ENCODE measurements around the gene ECSCR.

DNA sequence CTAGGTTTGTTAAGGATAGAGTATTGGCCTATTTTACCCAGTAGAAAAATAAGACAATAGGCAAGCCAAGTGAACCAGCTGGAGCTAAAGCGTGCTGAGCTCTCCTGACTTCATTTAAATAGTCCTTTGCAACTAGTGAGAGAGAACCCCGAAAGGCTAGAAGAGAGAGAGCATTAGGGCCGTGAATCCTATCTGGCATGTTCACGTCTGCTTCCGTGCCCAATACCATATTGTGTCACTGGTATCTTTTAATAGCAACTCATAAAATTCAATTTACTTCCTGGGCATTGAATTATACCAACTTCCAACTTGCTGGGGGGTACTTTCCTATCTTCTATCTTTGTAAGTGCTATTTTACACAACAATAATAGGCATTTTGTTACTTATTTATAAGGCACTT lies 37.0 kb downstream of the ECSCR start:
- TF ChIP-seq EZH2phosphoT487 (IDR thresholded peaks at IDR 0.05; ENCODE audit: borderline replicate concordance, low read depth, low read length), result no peak
- TF ChIP-seq, protein P1, sequence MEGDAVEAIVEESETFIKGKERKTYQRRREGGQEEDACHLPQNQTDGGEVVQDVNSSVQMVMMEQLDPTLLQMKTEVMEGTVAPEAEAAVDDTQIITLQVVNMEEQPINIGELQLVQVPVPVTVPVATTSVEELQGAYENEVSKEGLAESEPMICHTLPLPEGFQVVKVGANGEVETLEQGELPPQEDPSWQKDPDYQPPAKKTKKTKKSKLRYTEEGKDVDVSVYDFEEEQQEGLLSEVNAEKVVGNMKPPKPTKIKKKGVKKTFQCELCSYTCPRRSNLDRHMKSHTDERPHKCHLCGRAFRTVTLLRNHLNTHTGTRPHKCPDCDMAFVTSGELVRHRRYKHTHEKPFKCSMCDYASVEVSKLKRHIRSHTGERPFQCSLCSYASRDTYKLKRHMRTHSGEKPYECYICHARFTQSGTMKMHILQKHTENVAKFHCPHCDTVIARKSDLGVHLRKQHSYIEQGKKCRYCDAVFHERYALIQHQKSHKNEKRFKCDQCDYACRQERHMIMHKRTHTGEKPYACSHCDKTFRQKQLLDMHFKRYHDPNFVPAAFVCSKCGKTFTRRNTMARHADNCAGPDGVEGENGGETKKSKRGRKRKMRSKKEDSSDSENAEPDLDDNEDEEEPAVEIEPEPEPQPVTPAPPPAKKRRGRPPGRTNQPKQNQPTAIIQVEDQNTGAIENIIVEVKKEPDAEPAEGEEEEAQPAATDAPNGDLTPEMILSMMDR (conservative IDR thresholded peaks at IDR 0.05; ENCODE audit: low read length), result no peak
